ENCODE results near the gene TMPRSS11F. TPM values are rescaled to one million over a fixed set of nuclear protein-coding genes. Genes with fewer than 3 reads are reported as not detected.

Gene TMPRSS11F
- total RNA-seq, 4 donors from 2014 or later = not detected

DNA sequence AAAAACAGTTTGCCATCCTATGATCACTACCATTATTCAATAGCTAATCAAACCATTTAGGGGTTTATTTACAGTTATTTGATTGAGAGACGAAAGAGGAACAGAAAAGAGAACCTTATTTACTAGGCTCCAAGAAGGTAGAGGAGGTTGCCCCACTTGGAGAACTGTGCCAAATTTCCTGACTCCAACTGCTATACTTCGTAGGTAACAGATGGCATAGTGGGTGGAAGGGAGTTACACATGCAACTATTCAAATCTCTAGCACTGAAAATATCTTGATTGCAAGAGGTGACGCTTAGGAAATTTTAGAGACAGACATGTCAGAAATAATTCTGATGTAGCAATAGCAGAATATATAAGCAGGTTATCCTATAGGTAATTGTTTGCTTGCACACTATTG is 38.0 kb upstream of the TMPRSS11F start:
- H3K4me1 ChIP-seq = no peaks in the 10 kb centered on the region
- H3K4me3 ChIP-seq = no peak overlapping the region
- 83% methylated on average over 3 of the region's 3 CpGs for WGBS, 2 donors (ENCODE audit: low coverage in 1 of 2)
- H3K27me3 ChIP-seq = no peaks in the 10 kb centered on the region
- intact Hi-C loops (cut with DNase I; ENCODE audit: low total_unique reads) (no loop called here), in situ Hi-C loops (cut with MboI; ENCODE audit: low pct_ligation_motif_present in 1 of 4, low pct_unique_long_range_greater_than_20kb in 1 of 4, low sequenced_read_pairs in 3 of 4) (no loop called here)
- no peak for TF ChIP-seq POLR2A (IDR thresholded peaks at IDR 0.05)
- no peak for TF ChIP-seq POLR2AphosphoS5 (IDR thresholded peaks at IDR 0.05)
- DNase-seq = no peak
- H3K9me3 ChIP-seq = no peaks in the 10 kb centered on the region
- no peak overlapping the region for H3K27ac ChIP-seq
- H3K36me3 ChIP-seq = no peaks in the 10 kb centered on the region

DNA sequence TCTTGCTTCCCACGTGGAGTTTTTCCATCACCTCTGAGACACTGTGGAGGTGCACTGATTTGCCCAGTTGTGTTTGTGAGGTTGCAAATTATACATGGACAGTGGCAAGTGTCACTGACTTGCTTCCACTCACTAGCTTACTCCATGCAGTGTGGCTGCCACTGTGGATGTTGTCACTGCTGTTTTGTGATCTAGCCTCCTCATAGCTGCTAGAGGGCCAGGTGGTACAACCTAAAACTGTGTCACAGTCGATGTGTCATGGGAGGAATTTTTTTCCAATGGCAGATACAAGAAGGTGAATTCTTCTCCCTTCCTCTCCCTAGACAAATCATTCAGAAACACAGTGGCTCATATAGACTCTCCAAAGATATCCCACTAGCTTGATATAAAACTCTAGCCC is 37.5 kb upstream of the TMPRSS11F start:
- Histone ChIP-seq H3K27me3 (no peaks in the 10 kb centered on the region), H3K27ac (no peak overlapping the region), H3K4me3 (no peak overlapping the region), H3K9me3 (no peaks in the 10 kb centered on the region), H3K36me3 (no peaks in the 10 kb centered on the region), H3K4me1 (no peaks in the 10 kb centered on the region)
- DNase-seq = no peak
- intact Hi-C loops (cut with DNase I; ENCODE audit: low total_unique reads) (no loop called here), in situ Hi-C loops (cut with MboI; ENCODE audit: low pct_ligation_motif_present in 1 of 4, low pct_unique_long_range_greater_than_20kb in 1 of 4, low sequenced_read_pairs in 3 of 4) (no loop called here)
- WGBS, 2 donors (ENCODE audit: low coverage in 1 of 2) = 0 to 54% methylated on average over 1 to 2 of the region's 2 CpGs
- no peak for TF ChIP-seq EP300 (IDR thresholded peaks at IDR 0.05; ENCODE audit: low read depth)
- TF ChIP-seq POLR2A (IDR thresholded peaks at IDR 0.05) = no peak
- no peak for TF ChIP-seq POLR2AphosphoS5 (IDR thresholded peaks at IDR 0.05)
- TF ChIP-seq, protein P1, sequence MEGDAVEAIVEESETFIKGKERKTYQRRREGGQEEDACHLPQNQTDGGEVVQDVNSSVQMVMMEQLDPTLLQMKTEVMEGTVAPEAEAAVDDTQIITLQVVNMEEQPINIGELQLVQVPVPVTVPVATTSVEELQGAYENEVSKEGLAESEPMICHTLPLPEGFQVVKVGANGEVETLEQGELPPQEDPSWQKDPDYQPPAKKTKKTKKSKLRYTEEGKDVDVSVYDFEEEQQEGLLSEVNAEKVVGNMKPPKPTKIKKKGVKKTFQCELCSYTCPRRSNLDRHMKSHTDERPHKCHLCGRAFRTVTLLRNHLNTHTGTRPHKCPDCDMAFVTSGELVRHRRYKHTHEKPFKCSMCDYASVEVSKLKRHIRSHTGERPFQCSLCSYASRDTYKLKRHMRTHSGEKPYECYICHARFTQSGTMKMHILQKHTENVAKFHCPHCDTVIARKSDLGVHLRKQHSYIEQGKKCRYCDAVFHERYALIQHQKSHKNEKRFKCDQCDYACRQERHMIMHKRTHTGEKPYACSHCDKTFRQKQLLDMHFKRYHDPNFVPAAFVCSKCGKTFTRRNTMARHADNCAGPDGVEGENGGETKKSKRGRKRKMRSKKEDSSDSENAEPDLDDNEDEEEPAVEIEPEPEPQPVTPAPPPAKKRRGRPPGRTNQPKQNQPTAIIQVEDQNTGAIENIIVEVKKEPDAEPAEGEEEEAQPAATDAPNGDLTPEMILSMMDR (IDR thresholded peaks at IDR 0.05) = no peak

DNA sequence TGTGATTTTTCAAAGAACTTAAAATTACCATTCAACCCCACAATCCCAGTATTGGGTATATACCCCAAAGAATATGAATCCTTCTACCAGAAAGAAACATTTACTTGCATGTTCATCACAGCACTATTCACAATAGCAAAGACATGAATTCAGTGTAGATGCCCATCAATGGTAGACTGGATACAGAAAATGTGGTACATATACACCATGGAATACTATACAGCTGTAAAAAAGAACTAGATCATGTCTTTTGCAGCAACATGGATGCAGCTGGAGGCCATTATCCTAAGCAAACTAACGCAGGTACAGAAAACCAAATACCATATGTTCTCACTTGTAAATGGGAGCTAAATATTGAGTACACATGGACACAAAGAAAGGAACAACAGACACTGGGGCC is 34.1 kb upstream of the TMPRSS11F start:
- Histone ChIP-seq H3K4me3 (no peak overlapping the region), H3K36me3 (no peaks in the 10 kb centered on the region), H3K4me1 (no peaks in the 10 kb centered on the region), H3K27ac (no peak overlapping the region), H3K27me3 (no peaks in the 10 kb centered on the region), H3K9me3 (no peaks in the 10 kb centered on the region)
- 94 to 100% methylated on average over 1 of the region's 1 CpG for WGBS, 2 donors (ENCODE audit: low coverage in 1 of 2)
- TF ChIP-seq, protein P1 (IDR thresholded peaks at IDR 0.05) = no peak
- TF ChIP-seq POLR2AphosphoS5 (IDR thresholded peaks at IDR 0.05) = no peak
- no peak for TF ChIP-seq POLR2A (IDR thresholded peaks at IDR 0.05)
- TF ChIP-seq EP300 (IDR thresholded peaks at IDR 0.05; ENCODE audit: low read depth) = no peak
- no peak for DNase-seq
- intact Hi-C loops (cut with DNase I; ENCODE audit: low total_unique reads) = no loop called here
- in situ Hi-C loops (cut with MboI; ENCODE audit: low pct_ligation_motif_present in 1 of 4, low pct_unique_long_range_greater_than_20kb in 1 of 4, low sequenced_read_pairs in 3 of 4) = no loop called here

DNA sequence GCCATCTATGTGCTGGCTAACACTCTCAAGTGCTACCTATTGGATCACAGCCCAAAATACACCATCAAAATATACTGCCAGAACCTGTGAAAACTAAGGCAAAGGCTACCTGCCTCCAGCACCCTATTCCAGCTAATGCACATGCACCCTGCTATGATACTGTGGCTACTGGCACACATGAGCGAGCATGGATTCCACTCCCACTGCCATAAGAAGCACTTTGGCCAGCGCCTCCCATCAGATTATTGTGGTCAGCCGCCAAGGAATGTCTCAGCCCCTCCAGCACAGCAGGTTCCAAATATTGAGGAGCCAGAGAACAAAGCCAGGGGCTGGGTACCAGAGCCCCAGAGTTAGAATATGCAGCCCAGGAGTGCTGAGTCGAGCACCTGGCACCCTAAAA is 32.5 kb upstream of the TMPRSS11F start:
- Histone ChIP-seq H3K9me3 (no peaks in the 10 kb centered on the region), H3K27me3 (no peaks in the 10 kb centered on the region), H3K36me3 (no peaks in the 10 kb centered on the region), H3K4me3 (no peak overlapping the region), H3K27ac (no peak overlapping the region), H3K4me1 (no peaks in the 10 kb centered on the region)
- 40% methylated on average over 4 of the region's 4 CpGs; no CpG with 5 or more reads in 1 of the 2 donors for WGBS, 2 donors (ENCODE audit: low coverage in 1 of 2)
- no peak for DNase-seq
- intact Hi-C loops (cut with DNase I; ENCODE audit: low total_unique reads) (no loop called here), in situ Hi-C loops (cut with MboI; ENCODE audit: low pct_ligation_motif_present in 1 of 4, low pct_unique_long_range_greater_than_20kb in 1 of 4, low sequenced_read_pairs in 3 of 4) (no loop called here)
- TF ChIP-seq POLR2AphosphoS5 (IDR thresholded peaks at IDR 0.05) = no peak

DNA sequence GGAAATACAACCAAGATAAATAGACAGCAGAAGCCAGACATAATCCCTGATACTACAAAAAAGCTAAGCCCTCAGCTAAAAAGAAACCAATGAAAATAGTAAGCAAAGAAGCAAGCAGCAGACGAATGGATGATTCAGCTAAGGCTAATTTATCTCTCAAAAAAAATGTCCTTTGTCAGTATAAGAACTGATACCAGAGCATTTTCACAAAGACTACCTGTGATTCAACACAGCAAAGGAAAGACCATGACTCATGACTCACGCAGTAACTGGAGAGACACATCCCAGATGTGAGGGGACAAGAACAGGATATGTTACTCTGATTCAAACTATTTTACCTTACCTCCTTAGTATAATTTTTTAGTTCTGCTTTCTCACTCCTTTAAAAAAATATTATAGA is 22.7 kb upstream of the TMPRSS11F start:
- no peak for DNase-seq
- Histone ChIP-seq H3K9me3 (no peaks in the 10 kb centered on the region), H3K36me3 (no peaks in the 10 kb centered on the region), H3K27me3 (no peaks in the 10 kb centered on the region), H3K27ac (no peak overlapping the region), H3K4me1 (no peaks in the 10 kb centered on the region), H3K4me3 (no peak overlapping the region)
- intact Hi-C loops (cut with DNase I; ENCODE audit: low total_unique reads) (no loop called here), in situ Hi-C loops (cut with MboI; ENCODE audit: low pct_ligation_motif_present in 1 of 4, low pct_unique_long_range_greater_than_20kb in 1 of 4, low sequenced_read_pairs in 3 of 4) (no loop called here)
- WGBS, 2 donors (ENCODE audit: low coverage in 1 of 2) = 33 to 45% methylated on average over 2 of the region's 2 CpGs
- TF ChIP-seq POLR2A (IDR thresholded peaks at IDR 0.05) (no peak), EP300 (IDR thresholded peaks at IDR 0.05; ENCODE audit: low read depth) (no peak), POLR2AphosphoS5 (IDR thresholded peaks at IDR 0.05) (no peak)
- TF ChIP-seq, protein P1 (IDR thresholded peaks at IDR 0.05) = no peak
